ENCODE results near the gene KCTD16. TPM values are rescaled to one million over a fixed set of nuclear protein-coding genes. Genes with fewer than 3 reads are reported as not detected.

Gene KCTD16
- total and polyA plus RNA-seq, 2 donors (not counting 1 experiment from before 2014, with no cell fraction given) = not detected

GRCh38 chr5:144465441-144465840, 294.8 kb downstream of the KCTD16 start:
- no peak overlapping the region for H3K27ac Mint-ChIP-seq
- no peaks in the 10 kb centered on the region for H3K36me3 ChIP-seq (replicated peaks in 1 of 2; ENCODE audit: control extremely low read depth in 1 of 2, control insufficient read depth in 1 of 2, extremely low read depth in 1 of 2, insufficient read depth in 2 of 2, low read length in 1 of 2)
- intact Hi-C loops (cut with micrococcal nuclease) = no loop called here
- no peak overlapping the region for H3K4me3 ChIP-seq (ENCODE audit: control extremely low read depth in 1 of 5, extremely low read depth in 1 of 5, insufficient read depth in 1 of 5, low read depth in 2 of 5, low read length in 4 of 5)
- no peaks in the 10 kb centered on the region for H3K4me1 Mint-ChIP-seq
- H3K4me1 ChIP-seq (ENCODE audit: control insufficient read depth in 2 of 2, insufficient read depth in 2 of 2, low read length in 2 of 2) = no peaks in the 10 kb centered on the region
- no peaks in the 10 kb centered on the region for H3K27me3 Mint-ChIP-seq
- DNase-seq (no peak), ATAC-seq (ENCODE audit: low read depth) (no peak)
- H3K4me3 Mint-ChIP-seq = no peak overlapping the region
- H3K9me3 ChIP-seq (ENCODE audit: control extremely low read depth in 1 of 3, control insufficient read depth in 2 of 3, insufficient read depth in 1 of 3, low read length in 2 of 3) = no peaks in the 10 kb centered on the region
- H3K9me3 Mint-ChIP-seq (ENCODE audit: insufficient read depth) = no peaks in the 10 kb centered on the region
- WGBS (ENCODE audit: insufficient coverage) = 92% methylated on average over 3 of the region's 4 CpGs
- TF ChIP-seq EZH2 (IDR thresholded peaks at IDR 0.05; ENCODE audit: borderline replicate concordance, insufficient read depth, low read depth, low read length, poor library complexity, severe bottlenecking) (no peak), CTCF (IDR thresholded peaks at IDR 0.05) (no peak)
- H3K9ac ChIP-seq (ENCODE audit: low read length) = no peak overlapping the region
- H3K27me3 ChIP-seq (replicated peaks in 1 of 4; ENCODE audit: control extremely low read depth in 1 of 4, control insufficient read depth in 3 of 4, insufficient read depth in 4 of 4, low read length in 3 of 4) = peaks cover 0 to 5% (median 0%) of the 10 kb centered on the region in 4 experiments
- POLR2A ChIA-PET = no interaction called here
- H3K27ac ChIP-seq (ENCODE audit: low read length in 2 of 2) = no peak overlapping the region
- CTCF ChIA-PET = no interaction called here
- H3K79me2 ChIP-seq (ENCODE audit: control insufficient read depth, insufficient read depth, low read length) = no peaks in the 10 kb centered on the region
- H4K20me1 ChIP-seq (ENCODE audit: control insufficient read depth, insufficient read depth, low read length, poor library complexity, severe bottlenecking) = no peaks in the 10 kb centered on the region
- no peak overlapping the region for H2AFZ ChIP-seq (ENCODE audit: insufficient read depth, low read depth, low read length, poor library complexity, severe bottlenecking)
- H3K4me2 ChIP-seq (replicated peaks; ENCODE audit: low read depth, low read length, poor library complexity, severe bottlenecking) = no peak overlapping the region

GRCh38 chr5:144467792-144468191, 297.1 kb downstream of the KCTD16 start:
- H3K4me2 ChIP-seq (replicated peaks; ENCODE audit: low read depth, low read length, poor library complexity, severe bottlenecking) = no peak overlapping the region
- 10% methylated on average over 1 of the region's 2 CpGs for WGBS (ENCODE audit: insufficient coverage)
- CTCF ChIA-PET = no interaction called here
- no peak overlapping the region for H3K9ac ChIP-seq (ENCODE audit: low read length)
- ATAC-seq (ENCODE audit: low read depth) (no peak), DNase-seq (no peak)
- H2AFZ ChIP-seq (ENCODE audit: insufficient read depth, low read depth, low read length, poor library complexity, severe bottlenecking) = no peak overlapping the region
- no peaks in the 10 kb centered on the region for H3K4me1 Mint-ChIP-seq
- H3K36me3 ChIP-seq (replicated peaks in 1 of 2; ENCODE audit: control extremely low read depth in 1 of 2, control insufficient read depth in 1 of 2, extremely low read depth in 1 of 2, insufficient read depth in 2 of 2, low read length in 1 of 2) = no peaks in the 10 kb centered on the region
- H4K20me1 ChIP-seq (ENCODE audit: control insufficient read depth, insufficient read depth, low read length, poor library complexity, severe bottlenecking) = no peaks in the 10 kb centered on the region
- H3K27me3 ChIP-seq (replicated peaks in 1 of 4; ENCODE audit: control extremely low read depth in 1 of 4, control insufficient read depth in 3 of 4, insufficient read depth in 4 of 4, low read length in 3 of 4) = peaks cover 0 to 5% (median 0%) of the 10 kb centered on the region in 4 experiments
- H3K27ac Mint-ChIP-seq = no peak overlapping the region
- H3K9me3 ChIP-seq (ENCODE audit: control extremely low read depth in 1 of 3, control insufficient read depth in 2 of 3, insufficient read depth in 1 of 3, low read length in 2 of 3) = no peaks in the 10 kb centered on the region
- H3K79me2 ChIP-seq (ENCODE audit: control insufficient read depth, insufficient read depth, low read length) = no peaks in the 10 kb centered on the region
- no peaks in the 10 kb centered on the region for H3K4me1 ChIP-seq (ENCODE audit: control insufficient read depth in 2 of 2, insufficient read depth in 2 of 2, low read length in 2 of 2)
- H3K4me3 Mint-ChIP-seq = no peak overlapping the region
- H3K27me3 Mint-ChIP-seq = no peaks in the 10 kb centered on the region
- TF ChIP-seq CTCF (IDR thresholded peaks at IDR 0.05) (no peak), EZH2 (IDR thresholded peaks at IDR 0.05; ENCODE audit: borderline replicate concordance, insufficient read depth, low read depth, low read length, poor library complexity, severe bottlenecking) (no peak)
- no peak overlapping the region for H3K27ac ChIP-seq (ENCODE audit: low read length in 2 of 2)
- POLR2A ChIA-PET = no interaction called here
- H3K9me3 Mint-ChIP-seq (ENCODE audit: insufficient read depth) = no peaks in the 10 kb centered on the region
- no peak overlapping the region for H3K4me3 ChIP-seq (ENCODE audit: control extremely low read depth in 1 of 5, extremely low read depth in 1 of 5, insufficient read depth in 1 of 5, low read depth in 2 of 5, low read length in 4 of 5)
- intact Hi-C loops (cut with micrococcal nuclease) = no loop called here
